ENCODE results near the gene TBC1D4.

The TBC1D4 gene

GRCh38 chr13:75333103-75333502 lies 148.9 kb downstream of the TBC1D4 start:
- TF ChIP-seq CTCF (IDR thresholded peaks at IDR 0.05; ENCODE audit: insufficient read depth, low read depth, low read length, missing control alignments) = no peak
- no peak overlapping the region for H3K4me3 ChIP-seq (ENCODE audit: low read length)

GRCh38 chr13:75331792-75332349 lies 150.1 kb downstream of the TBC1D4 start:
- no peak for TF ChIP-seq CTCF (IDR thresholded peaks at IDR 0.05; ENCODE audit: insufficient read depth, low read depth, low read length, missing control alignments)
- DNase-seq (ENCODE audit: low read depth) = no peak
- H3K4me3 ChIP-seq (ENCODE audit: low read length) = no peak overlapping the region

More at GRCh38 chr13:75333103-75333502, 148.9 kb downstream of the TBC1D4 start:
- DNase-seq (ENCODE audit: low read depth) = no peak

- TF ChIP-seq CTCF (IDR thresholded peaks at IDR 0.05; ENCODE audit: insufficient read depth, low read depth, low read length, missing control alignments) = no peak
- DNase-seq (ENCODE audit: low read depth) = no peak
- no peak overlapping the region for H3K4me3 ChIP-seq (ENCODE audit: low read length)
Measured at GRCh38 chr13:75330770-75331169, 151.2 kb downstream of the TBC1D4 start.

- H3K4me3 ChIP-seq (ENCODE audit: low read length) = no peak overlapping the region
- TF ChIP-seq CTCF (IDR thresholded peaks at IDR 0.05; ENCODE audit: insufficient read depth, low read depth, low read length, missing control alignments) = no peak
- DNase-seq (ENCODE audit: low read depth) = peak; percentile 83
Measured at GRCh38 chr13:75329723-75330122, 152.2 kb downstream of the TBC1D4 start.

- TF ChIP-seq CTCF (IDR thresholded peaks at IDR 0.05; ENCODE audit: insufficient read depth, low read depth, low read length, missing control alignments) = no peak
- DNase-seq (ENCODE audit: low read depth) = no peak
- H3K4me3 ChIP-seq (ENCODE audit: low read length) = no peak overlapping the region
Measured at GRCh38 chr13:75329097-75329496, 152.9 kb downstream of the TBC1D4 start.

GRCh38 chr13:75327135-75327510 lies 154.8 kb downstream of the TBC1D4 start:
- no peak for TF ChIP-seq CTCF (IDR thresholded peaks at IDR 0.05; ENCODE audit: insufficient read depth, low read depth, low read length, missing control alignments)
- H3K4me3 ChIP-seq (ENCODE audit: low read length) = no peak overlapping the region
- no peak for DNase-seq (ENCODE audit: low read depth)
